Measurements from ENCODE around the gene SLC44A2.
A peak's percentile ranks its signal among the peaks of the same experiment; 100 is the strongest.

Gene SLC44A2

DNA sequence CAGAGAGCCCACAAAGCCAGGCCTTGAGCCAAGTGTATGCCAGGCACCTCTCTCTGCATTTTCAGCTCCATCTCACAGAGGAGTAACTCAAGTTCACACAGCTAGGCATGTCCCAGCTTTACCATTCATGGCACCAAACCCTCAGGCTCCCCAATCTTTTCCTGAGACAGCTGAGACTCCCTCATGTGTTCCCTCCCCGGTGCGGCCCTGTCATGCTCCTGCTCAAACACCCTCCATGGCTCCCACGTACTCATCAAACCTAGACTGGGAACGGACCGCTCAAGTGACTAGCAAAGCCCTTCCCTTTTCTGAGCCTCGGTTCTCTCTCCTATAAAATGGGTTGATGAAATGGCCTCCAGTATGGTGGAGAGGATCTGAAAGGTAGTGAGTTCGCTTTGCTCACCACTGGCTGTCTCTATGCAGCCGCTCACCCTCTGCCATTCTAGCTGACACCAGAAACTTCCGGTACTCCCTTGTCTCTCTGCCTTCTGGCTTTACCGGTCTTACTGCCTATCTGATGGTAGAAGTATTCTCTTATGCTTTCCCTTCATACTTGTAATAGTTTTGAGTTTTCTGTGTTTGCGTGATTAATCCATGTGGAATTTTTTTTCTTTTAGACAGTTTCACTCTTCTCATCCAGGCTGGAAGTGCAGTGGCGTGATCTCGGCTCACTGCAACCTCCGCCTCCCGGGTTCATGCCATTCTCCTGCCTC lies 7.8 kb upstream of the SLC44A2 start:
- peaks cover 0 to 3% of the 10 kb centered on the region in 2 experiments; a peak in 1 of 3 replicates for H3K36me3 ChIP-seq (ENCODE audit: control insufficient read depth in 2 of 2, insufficient read depth in 1 of 2, low read length in 2 of 2)
- H3K9me3 ChIP-seq (ENCODE audit: control insufficient read depth, insufficient read depth, low read depth, low read length) = no peaks in the 10 kb centered on the region
- ChIA-PET CTCF (interaction anchor here (0.6 to 3.7 kb wide), 5 partner anchors 13 to 124 kb away, joined by 3 to 13 read pairs (median 3); no protein-coding TSS in a partner anchor), POLR2A (interaction anchor here (0.7 kb wide), 1 partner anchor 856 kb away, joined by 4 read pairs; no protein-coding TSS in a partner anchor)
- H3K4me1 ChIP-seq (ENCODE audit: control insufficient read depth, insufficient read depth, low read length) = no peaks in the 10 kb centered on the region
- no peak overlapping the region for H3K4me3 ChIP-seq (ENCODE audit: low read depth, low read length)
- no peak overlapping the region for H3K27ac ChIP-seq (ENCODE audit: extremely low read depth, low read depth, low read length)
- no peak for TF ChIP-seq ZNF610 (tag by site-specific recombination; IDR thresholded peaks at IDR 0.05; ENCODE audit: borderline replicate concordance)
- peak; percentile 91 for TF ChIP-seq ZNF16 (tag by site-specific recombination; IDR thresholded peaks at IDR 0.05; ENCODE audit: low read depth)

- H3K4me1 ChIP-seq (ENCODE audit: control insufficient read depth, insufficient read depth, low read length) = no peaks in the 10 kb centered on the region
- H3K4me3 ChIP-seq (ENCODE audit: low read depth, low read length) = no peak overlapping the region
- H3K36me3 ChIP-seq (ENCODE audit: control insufficient read depth in 2 of 2, insufficient read depth in 1 of 2, low read length in 2 of 2) = peaks cover 0 to 3% of the 10 kb centered on the region in 2 experiments; a peak in 1 of 3 replicates
- ChIA-PET POLR2A (interaction anchor here (0.7 to 1.0 kb wide), 2 partner anchors 17 to 51 kb away, joined by 3 to 8 read pairs; no protein-coding TSS in a partner anchor), CTCF (interaction anchor here (0.6 to 3.7 kb wide), 4 partner anchors 14 to 240 kb away, joined by 3 to 13 read pairs (median 6); no protein-coding TSS in a partner anchor)
- TF ChIP-seq ZNF311 (tag by site-specific recombination; IDR thresholded peaks at IDR 0.05; ENCODE audit: borderline replicate concordance) = no peak
- TF ChIP-seq OSR2 (tag by site-specific recombination; IDR thresholded peaks at IDR 0.05) = 0 out of 2 replicates have a peak, but pooled peaks have one; percentile 28
- no peak overlapping the region for H3K27ac ChIP-seq (ENCODE audit: extremely low read depth, low read depth, low read length)
- H3K9me3 ChIP-seq (ENCODE audit: control insufficient read depth, insufficient read depth, low read depth, low read length) = no peaks in the 10 kb centered on the region
Observed at GRCh38 chr19:10618846-10619245, 6.5 kb upstream of the SLC44A2 start.

- no peak overlapping the region for H3K27ac ChIP-seq (ENCODE audit: extremely low read depth, low read depth, low read length)
- H3K4me1 ChIP-seq (ENCODE audit: control insufficient read depth, insufficient read depth, low read length) = no peaks in the 10 kb centered on the region; the same call in 1 of the 2 replicates
- CTCF ChIA-PET = interaction anchor here (0.8 to 3.7 kb wide), 2 partner anchors 40 to 53 kb away, joined by 4 to 13 read pairs; no protein-coding TSS in a partner anchor
- no peaks in the 10 kb centered on the region for H3K9me3 ChIP-seq (ENCODE audit: control insufficient read depth, insufficient read depth, low read depth, low read length)
- no peak overlapping the region for H3K4me3 ChIP-seq (ENCODE audit: low read depth, low read length)
- TF ChIP-seq ZNF175 (tag by site-specific recombination; IDR thresholded peaks at IDR 0.05) (no peak), CTCF (tag by site-specific recombination; IDR thresholded peaks at IDR 0.05) (no peak), ZNF423 (tag by site-specific recombination; IDR thresholded peaks at IDR 0.05) (no peak), GLI2 (tag by site-specific recombination; IDR thresholded peaks at IDR 0.05; ENCODE audit: borderline replicate concordance, low read depth) (no peak), ZNF624 (tag by site-specific recombination; IDR thresholded peaks at IDR 0.05) (no peak), ZNF596 (tag by site-specific recombination; IDR thresholded peaks at IDR 0.05) (no peak), ZNF560 (tag by site-specific recombination; IDR thresholded peaks at IDR 0.05; ENCODE audit: borderline replicate concordance) (no peak), KLF7 (tag by site-specific recombination; IDR thresholded peaks at IDR 0.05; ENCODE audit: borderline replicate concordance) (no peak), BCL11A (tag by site-specific recombination; IDR thresholded peaks at IDR 0.05; ENCODE audit: low read depth) (no peak), ZNF514 (tag by site-specific recombination; IDR thresholded peaks at IDR 0.05) (no peak), KLF9 (tag by site-specific recombination; IDR thresholded peaks at IDR 0.05; ENCODE audit: low read depth) (no peak)
- TF ChIP-seq, protein P1, sequence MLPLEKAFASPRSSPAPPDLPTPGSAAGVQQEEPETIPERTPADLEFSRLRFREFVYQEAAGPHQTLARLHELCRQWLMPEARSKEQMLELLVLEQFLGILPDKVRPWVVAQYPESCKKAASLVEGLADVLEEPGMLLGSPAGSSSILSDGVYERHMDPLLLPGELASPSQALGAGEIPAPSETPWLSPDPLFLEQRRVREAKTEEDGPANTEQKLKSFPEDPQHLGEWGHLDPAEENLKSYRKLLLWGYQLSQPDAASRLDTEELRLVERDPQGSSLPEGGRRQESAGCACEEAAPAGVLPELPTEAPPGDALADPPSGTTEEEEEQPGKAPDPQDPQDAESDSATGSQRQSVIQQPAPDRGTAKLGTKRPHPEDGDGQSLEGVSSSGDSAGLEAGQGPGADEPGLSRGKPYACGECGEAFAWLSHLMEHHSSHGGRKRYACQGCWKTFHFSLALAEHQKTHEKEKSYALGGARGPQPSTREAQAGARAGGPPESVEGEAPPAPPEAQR (tag by site-specific recombination; IDR thresholded peaks at IDR 0.05) = no peak
- TF ChIP-seq, protein P2, sequence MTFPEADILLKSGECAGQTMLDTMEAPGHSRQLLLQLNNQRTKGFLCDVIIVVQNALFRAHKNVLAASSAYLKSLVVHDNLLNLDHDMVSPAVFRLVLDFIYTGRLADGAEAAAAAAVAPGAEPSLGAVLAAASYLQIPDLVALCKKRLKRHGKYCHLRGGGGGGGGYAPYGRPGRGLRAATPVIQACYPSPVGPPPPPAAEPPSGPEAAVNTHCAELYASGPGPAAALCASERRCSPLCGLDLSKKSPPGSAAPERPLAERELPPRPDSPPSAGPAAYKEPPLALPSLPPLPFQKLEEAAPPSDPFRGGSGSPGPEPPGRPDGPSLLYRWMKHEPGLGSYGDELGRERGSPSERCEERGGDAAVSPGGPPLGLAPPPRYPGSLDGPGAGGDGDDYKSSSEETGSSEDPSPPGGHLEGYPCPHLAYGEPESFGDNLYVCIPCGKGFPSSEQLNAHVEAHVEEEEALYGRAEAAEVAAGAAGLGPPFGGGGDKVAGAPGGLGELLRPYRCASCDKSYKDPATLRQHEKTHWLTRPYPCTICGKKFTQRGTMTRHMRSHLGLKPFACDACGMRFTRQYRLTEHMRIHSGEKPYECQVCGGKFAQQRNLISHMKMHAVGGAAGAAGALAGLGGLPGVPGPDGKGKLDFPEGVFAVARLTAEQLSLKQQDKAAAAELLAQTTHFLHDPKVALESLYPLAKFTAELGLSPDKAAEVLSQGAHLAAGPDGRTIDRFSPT (tag by site-specific recombination; IDR thresholded peaks at IDR 0.05) = no peak
- H3K36me3 ChIP-seq (ENCODE audit: control insufficient read depth in 2 of 2, insufficient read depth in 1 of 2, low read length in 2 of 2) = peaks cover 0 to 3% of the 10 kb centered on the region in 2 experiments; a peak in 1 of 3 replicates
- POLR2A ChIA-PET = no interaction called here
Observed at GRCh38 chr19:10620786-10621185, 4.6 kb upstream of the SLC44A2 start.
